Heart right ventricle (tissue), 16 donors: ENCODE results near the gene SH3PXD2B. TPM values are rescaled to one million over a fixed set of nuclear protein-coding genes. Genes with fewer than 3 reads are reported as not detected.
"Not testable (repeated sequence)": the region's sequence is repeated elsewhere in the genome, so short reads cannot be mapped to it uniquely, and the experiment has no call there.

Source experiments
- ATAC-seq, 8 donors: fragments of 200-7000 bp; cut with Tn5 transposase; one replicate each; pipeline ENCODE4 v1.9.1; 2020; ENCODE audit warnings: mild to moderate bottlenecking in 8 of 8, moderate library complexity in 8 of 8, moderate number of reproducible peaks in 1 of 8
- DNase-seq, 2 donors: peaks; one replicate each; pipeline ENCODE4 v3.0.0-alpha.2; 2020
- H3K27ac ChIP-seq, 10 donors: fragments of 200-600 bp; sonication (generic) in 2 of 10; one replicate each; pipeline versions ENCODE4 v1.5.0 to v1.8.0; 2020 to 2022; ENCODE audit warnings: mild to moderate bottlenecking in 3 of 10
- H3K27me3 ChIP-seq, 7 donors: fragments of 200-600 bp; one replicate each; pipeline ENCODE4 v1.8.0; 2021 to 2022; ENCODE audit warnings: mild to moderate bottlenecking in 2 of 7
- H3K36me3 ChIP-seq, 9 donors: fragments of 200-600 bp; sonication (generic) in 1 of 9; one replicate each; pipeline versions ENCODE4 v1.5.0 to v1.8.0; 2020 to 2022; ENCODE audit warnings: mild to moderate bottlenecking in 2 of 9
- H3K4me1 ChIP-seq, 9 donors: fragments of 200-600 bp; sonication (generic) in 1 of 9; one replicate each; pipeline versions ENCODE4 v1.5.0 to v1.8.0; 2020 to 2022; ENCODE audit warnings: mild to moderate bottlenecking in 4 of 9
- H3K4me3 ChIP-seq, 10 donors: fragments of 200-600 bp; sonication (generic) in 2 of 10; one replicate each; pipeline versions ENCODE4 v1.5.0 to v1.8.0; 2020 to 2022; ENCODE audit warnings: mild to moderate bottlenecking in 7 of 10, moderate library complexity in 2 of 10
- H3K9me3 ChIP-seq, 11 donors: fragments of 200-600 bp in 10 of 11; sonication (generic) in 2 of 11; one replicate each; pipeline versions ENCODE4 v1.5.0 to v1.8.0; 2013 to 2022; ENCODE audit warnings: mild to moderate bottlenecking in 2 of 11, control low read depth in 1 of 11, moderate library complexity in 1 of 11
- WGBS, 2 donors: extraction: QIAGEN DNeasy Blood & Tissue Kit; methylation state at CpG; one replicate each; pipeline ENCODE4 v1.1.7; 2013; ENCODE audit warnings: inconsistent platforms in 1 of 2; 5-methylcytosine and 5-hydroxymethylcytosine counted together
- intact Hi-C, 10 donors: fragments of 100-400 bp; cut with DNase I; formaldehyde crosslinking; loops; one replicate each; pipeline versions ENCODE4 v1.11.1 to v1.14.2; 2022
- polyA plus RNA-seq, 2 donors: library from polyadenylated mRNA; stranded (reverse); fragments of 200-250 nt; gene quantifications; one replicate each; pipeline ENCODE4 v1.2.3, GENCODE V29; 2013
- total RNA-seq, 10 donors: library from RNA; stranded (reverse); fragmentation: NEBNext Ultra II Directional in 3 of 10; extraction: Animal tissue kit (Norgen Biotek cat#: 25700) in 3 of 10; gene quantifications; one replicate each; pipeline versions ENCODE4 v1.2.1 to v1.2.4, GENCODE V29; 2021 to 2023
- TF ChIP-seq, protein P1 (sequence below), 9 donors: fragments of 200-600 bp; sonication (generic) in 2 of 9; IDR thresholded peaks; one replicate each; pipeline versions ENCODE4 v1.5.0 to v1.8.0; 2021 to 2022; ENCODE audit warnings: antibody characterized with exemption in 9 of 9, mild to moderate bottlenecking in 5 of 9, moderate library complexity in 1 of 9
- donor health status: Arrhythmogenic right ventricular cardiomyopathy.
- donor health status: ischemic (EF 13 %, LVEDD 7.1; RV severe dilation, severe dysfunction).
- donor health status: healthy with polysubstance abuse.
- donor health status: DM: no; HTN: yes; CAD: no.
- donor health status: DM: no; HTN: no; CAD: no.
- donor health status: ischemic (EF 25% LVEDD 6.9; RV normal size, moderate dysfunction).
- donor health status: ischemic (EF 25% LVEDD 5.7; RV mildly dilated, moderate dysfunction).
- donor health status: healthy.
- donor health status: DM: yes; HTN: yes; CAD: no.
- donor health status: Ischemic cardiomyopathy.
- donor health status: ischemic (EF 35%, LVEDD 5.7; RV mildly dilated, moderate dysfunction).
- donor health status: nonischemic (EF 11% LVEDD 7.7; RV severe dilation, severe dysfunction).
- donor health status: DM: yes; HTN: yes; CAD: no.
- donor health status: PGD.
- donor health status: ischemic (EF 29% LVEDD 5.4; RV normal size, mild dysfunction).
- donor health status: nonischemic (EF 23%, LVEDD 6.1; RV moderate dilation, normal function).

The SH3PXD2B gene
- total and polyA plus RNA-seq, 12 donors: 1.8 to 12.5 (median 5.5) TPM

DNA sequence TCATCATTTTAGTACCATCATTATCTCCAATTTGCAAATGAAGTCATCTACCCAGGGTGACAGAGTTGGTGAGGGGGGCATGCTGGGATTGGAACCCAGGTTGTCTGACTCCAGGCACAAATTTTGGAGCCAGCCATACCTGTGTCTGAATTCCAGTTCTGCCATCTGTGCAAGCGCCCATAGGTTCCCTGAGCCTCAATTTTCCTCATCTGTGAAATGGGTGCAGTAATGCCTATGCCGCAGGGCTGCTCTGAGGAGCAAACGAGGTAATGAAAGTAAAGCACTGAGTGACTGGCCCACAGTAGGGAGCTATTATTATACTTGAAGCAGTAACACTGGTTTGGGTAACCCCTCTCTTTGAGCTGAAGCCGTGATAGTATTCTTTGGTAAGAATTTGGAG lies 49.6 kb downstream of the SH3PXD2B start:
- TF ChIP-seq, protein P1, sequence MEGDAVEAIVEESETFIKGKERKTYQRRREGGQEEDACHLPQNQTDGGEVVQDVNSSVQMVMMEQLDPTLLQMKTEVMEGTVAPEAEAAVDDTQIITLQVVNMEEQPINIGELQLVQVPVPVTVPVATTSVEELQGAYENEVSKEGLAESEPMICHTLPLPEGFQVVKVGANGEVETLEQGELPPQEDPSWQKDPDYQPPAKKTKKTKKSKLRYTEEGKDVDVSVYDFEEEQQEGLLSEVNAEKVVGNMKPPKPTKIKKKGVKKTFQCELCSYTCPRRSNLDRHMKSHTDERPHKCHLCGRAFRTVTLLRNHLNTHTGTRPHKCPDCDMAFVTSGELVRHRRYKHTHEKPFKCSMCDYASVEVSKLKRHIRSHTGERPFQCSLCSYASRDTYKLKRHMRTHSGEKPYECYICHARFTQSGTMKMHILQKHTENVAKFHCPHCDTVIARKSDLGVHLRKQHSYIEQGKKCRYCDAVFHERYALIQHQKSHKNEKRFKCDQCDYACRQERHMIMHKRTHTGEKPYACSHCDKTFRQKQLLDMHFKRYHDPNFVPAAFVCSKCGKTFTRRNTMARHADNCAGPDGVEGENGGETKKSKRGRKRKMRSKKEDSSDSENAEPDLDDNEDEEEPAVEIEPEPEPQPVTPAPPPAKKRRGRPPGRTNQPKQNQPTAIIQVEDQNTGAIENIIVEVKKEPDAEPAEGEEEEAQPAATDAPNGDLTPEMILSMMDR (IDR thresholded peaks at IDR 0.05): no peak
- DNase-seq: no peak
- H3K4me3 ChIP-seq: no peak overlapping the region
- H3K4me1 ChIP-seq: peaks cover 0 to 50% (median 30%) of the 10 kb centered on the region in 9 donors
- no peak for ATAC-seq
- no peaks in the 10 kb centered on the region for H3K27me3 ChIP-seq
- peak overlapping the region in 2 of 10 donors; percentile 8 to 91 for H3K27ac ChIP-seq
- intact Hi-C loops: loop anchor here in 1 of 10 donors (5.0 kb wide), 1 partner anchor 48 kb away; the partner anchor contains the start of gene SH3PXD2B
- H3K9me3 ChIP-seq: no peaks in the 10 kb centered on the region
- whole genome bisulfite sequencing, 2 donors: 96 to 98% methylated on average over 4 of the region's 4 CpGs
- H3K36me3 ChIP-seq: peaks cover 0 to 36% (median 0%) of the 10 kb centered on the region in 9 donors

DNA sequence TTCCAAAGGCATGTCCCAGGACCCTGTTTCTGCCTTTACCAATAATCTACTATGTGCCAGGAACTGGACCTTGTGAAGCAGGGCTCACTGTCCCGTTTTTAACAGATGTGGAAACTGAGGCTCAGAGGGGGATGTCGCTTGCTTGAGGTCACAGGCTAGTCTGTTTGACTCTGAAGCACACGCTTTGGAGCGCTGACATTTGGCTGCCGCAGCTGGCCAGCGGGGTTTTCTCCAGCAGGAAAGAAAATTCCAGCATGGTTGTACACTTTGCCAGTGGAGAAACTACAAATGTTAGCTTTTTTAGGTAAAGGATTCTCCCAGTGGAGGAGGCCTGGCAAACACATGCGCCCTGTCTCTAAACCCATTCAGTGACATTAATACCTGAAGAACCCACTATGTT lies 50.5 kb downstream of the SH3PXD2B start:
- WGBS, 2 donors: 76 to 80% methylated on average over 7 of the region's 7 CpGs
- DNase-seq (peak in 1 of 2 donors; percentile 33), ATAC-seq (peak; percentile 30 to 82 (median 56))
- intact Hi-C loops: loop anchor here in 1 of 10 donors (5.0 kb wide), 1 partner anchor 48 kb away; the partner anchor contains the start of gene SH3PXD2B
- H3K4me1 ChIP-seq: peaks cover 0 to 53% (median 30%) of the 10 kb centered on the region in 9 donors
- H3K27ac ChIP-seq: peak overlapping the region in 9 of 10 donors; percentile 57 to 91 (median 82)
- no peak overlapping the region for H3K4me3 ChIP-seq
- no peaks in the 10 kb centered on the region for H3K9me3 ChIP-seq
- H3K36me3 ChIP-seq: peaks cover 0 to 36% (median 0%) of the 10 kb centered on the region in 9 donors
- TF ChIP-seq, protein P1 (IDR thresholded peaks at IDR 0.05): no peak
- H3K27me3 ChIP-seq: no peaks in the 10 kb centered on the region

DNA sequence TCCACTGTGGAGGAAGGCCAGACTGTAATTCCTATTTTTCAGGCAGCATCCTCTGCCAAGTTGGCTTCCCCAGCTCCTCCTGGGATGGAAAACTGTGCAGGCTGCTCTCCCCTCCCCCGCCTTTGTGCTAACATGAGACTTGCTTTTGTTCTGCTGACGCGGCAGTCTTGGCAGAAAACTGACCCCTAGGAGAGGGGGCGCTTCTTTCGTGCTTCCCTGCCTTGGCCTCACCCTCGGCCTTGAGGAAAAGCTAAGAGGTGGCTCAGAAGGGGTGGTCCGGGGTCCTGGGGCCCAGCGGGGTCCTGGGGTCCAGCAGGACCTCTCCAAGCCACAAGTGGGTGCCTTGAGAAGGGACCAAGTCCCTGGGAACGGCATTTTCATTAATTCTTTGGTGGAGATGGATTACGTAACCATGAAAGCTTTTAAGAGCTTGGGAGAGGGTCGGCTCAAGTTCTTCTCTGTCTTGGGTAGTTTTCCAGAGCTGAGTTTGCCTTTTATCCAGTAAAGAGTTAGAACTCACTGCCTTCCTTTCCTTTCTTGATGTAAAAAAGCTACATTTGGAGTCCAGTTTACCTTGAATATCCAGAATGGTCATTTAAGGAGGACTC lies 51.0 kb downstream of the SH3PXD2B start:
- no peaks in the 10 kb centered on the region for H3K27me3 ChIP-seq
- peak; percentile 89 to 96 (median 93) for ATAC-seq
- WGBS, 2 donors: 43 to 49% methylated on average over 11 of the region's 11 CpGs
- H3K4me1 ChIP-seq: peaks cover 0 to 53% (median 29%) of the 10 kb centered on the region in 9 donors
- intact Hi-C loops: loop anchor here in 1 of 10 donors (5.0 kb wide), 1 partner anchor 49 kb away; the partner anchor contains the start of gene SH3PXD2B
- H3K4me3 ChIP-seq: no peak overlapping the region
- DNase-seq: peak; percentile 69 to 91
- TF ChIP-seq, protein P1 (IDR thresholded peaks at IDR 0.05): peak in 1 of 9 donors; percentile 4
- peak overlapping the region in 9 of 10 donors; percentile 57 to 91 (median 82) for H3K27ac ChIP-seq
- no peaks in the 10 kb centered on the region for H3K9me3 ChIP-seq
- H3K36me3 ChIP-seq: peaks cover 0 to 36% (median 0%) of the 10 kb centered on the region in 9 donors

DNA sequence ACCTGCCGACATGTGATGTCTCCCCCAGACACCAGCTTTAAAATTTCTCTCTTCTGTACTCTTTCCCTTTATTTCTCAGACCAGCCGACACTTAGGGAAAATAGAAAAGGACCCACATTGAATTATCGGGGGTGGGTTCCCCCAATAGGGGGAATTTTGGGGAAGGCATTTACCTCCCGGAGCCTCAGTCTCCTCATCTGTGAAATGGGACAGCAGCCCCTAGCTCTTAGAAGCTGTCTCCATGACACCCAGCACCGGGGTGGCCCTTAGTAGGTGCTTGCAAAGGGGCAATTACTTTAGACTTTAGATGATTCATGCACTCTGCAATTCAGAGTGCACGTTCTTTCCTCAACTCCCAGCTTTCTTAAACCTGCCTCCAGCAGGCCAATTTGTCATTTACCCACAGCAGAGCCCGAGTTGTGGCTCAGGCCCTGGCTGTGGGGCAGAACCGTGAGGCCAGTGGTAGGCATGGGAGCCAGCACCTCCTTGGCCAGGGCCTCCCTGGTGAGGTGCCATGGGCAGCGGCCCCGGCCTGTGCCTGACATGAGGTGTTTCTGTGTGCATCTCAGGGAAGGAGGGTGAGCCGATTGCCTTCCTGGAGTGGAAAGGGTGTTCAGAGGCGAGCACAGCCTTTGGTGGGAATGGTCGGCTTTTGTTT lies 51.7 kb downstream of the SH3PXD2B start:
- Histone ChIP-seq H3K36me3 (peaks cover 0 to 39% (median 0%) of the 10 kb centered on the region in 9 donors), H3K4me1 (peaks cover 0 to 53% (median 22%) of the 10 kb centered on the region in 9 donors), H3K27me3 (no peaks in the 10 kb centered on the region), H3K9me3 (peaks cover 0 to 5% (median 2%) of the 10 kb centered on the region in 11 donors), H3K27ac (peak overlapping the region; percentile 46 to 91 (median 74)), H3K4me3 (peak overlapping the region in 1 of 10 donors; percentile 9)
- no peak for DNase-seq
- peak in 3 of 8 donors; percentile 7 to 16 (median 9) for ATAC-seq
- intact Hi-C loops: loop anchor here in 1 of 10 donors (5.0 kb wide), 1 partner anchor 50 kb away; the partner anchor contains the start of gene SH3PXD2B
- WGBS, 2 donors: 69 to 70% methylated on average over 13 of the region's 13 CpGs
- TF ChIP-seq, protein P1 (IDR thresholded peaks at IDR 0.05): no peak

DNA sequence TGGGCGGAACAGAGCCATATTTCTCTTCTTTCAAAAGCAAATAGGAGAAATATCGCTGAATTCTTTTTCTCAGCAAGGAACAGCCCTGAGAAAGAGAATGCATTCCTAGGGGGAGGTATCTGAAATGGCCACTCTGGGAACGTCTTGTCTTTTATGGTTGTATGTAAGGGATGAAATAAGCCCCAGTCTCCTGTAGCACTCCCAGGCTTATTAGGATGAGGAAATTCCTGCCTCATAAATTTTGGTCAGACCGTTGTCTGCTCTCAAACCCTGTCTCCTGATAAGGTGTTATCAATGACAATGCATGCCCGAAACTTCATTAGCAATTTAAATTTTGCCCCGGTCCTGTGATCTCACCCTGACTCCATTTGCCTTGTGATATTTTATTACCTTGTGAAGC lies 52.3 kb downstream of the SH3PXD2B start:
- Histone ChIP-seq H3K4me1 (peaks cover 0 to 47% (median 18%) of the 10 kb centered on the region in 9 donors), H3K27ac (peak overlapping the region in 1 of 10 donors; percentile 91), H3K36me3 (peaks cover 0 to 40% (median 0%) of the 10 kb centered on the region in 9 donors), H3K9me3 (peaks cover 0 to 11% (median 8%) of the 10 kb centered on the region in 11 donors)
- ATAC-seq, H3K27me3 ChIP-seq, H3K4me3 ChIP-seq, DNase-seq: not testable (repeated sequence)
- intact Hi-C loops: loop anchor here in 1 of 10 donors (5.0 kb wide), 1 partner anchor 50 kb away; the partner anchor contains the start of gene SH3PXD2B
- WGBS, 2 donors: 95 to 96% methylated on average over 6 of the region's 6 CpGs
